K562 (cell line): ENCODE results near the gene AQP2. TPM values are rescaled to one million over a fixed set of nuclear protein-coding genes. Genes with fewer than 3 reads are reported as not detected.

ENCODE experiments used
- ATAC-seq: fragments of 200-7000 bp; cut with Tn5 transposase; 3 replicates; pipeline ENCODE4 v1.9.1; 2020; ENCODE audit warnings: moderate library complexity
- BruUV-seq: library from RNA; stranded (reverse); fragments of 400-500 nt; replicated peaks from 2 replicates; lab custom pipeline; 2021; lab: Mats Ljungman, UMichigan
- CTCF ChIA-PET: fragments of 300-600 bp; formaldehyde crosslinking; extraction: SDS; loops from one replicate; lab custom pipeline; 2021; ENCODE audit warnings: low intra/inter-chr PET ratio; lab: Yijun Ruan, JAX
- POLR2A ChIA-PET: fragments of 300-600, 350-650 bp; sonication (Branson Sonifier 250); formaldehyde crosslinking; extraction: SDS; loops from one replicate; lab custom pipeline; 2021; ENCODE audit warnings: antibody characterized with exemption, inconsistent platforms; lab: Yijun Ruan, JAX
- DNase-seq, 4 experiments: peaks; one replicate each; pipeline versions ENCODE4 v3.0.0 to v3.0.0-alpha.2; 2011 to 2018; ENCODE audit warnings: low spot score in 3 of 4, mixed read lengths in 3 of 4; ENCODE audit errors: extremely low read depth in 1 of 4
- FAIRE-seq: peaks from 2 replicates; lab custom pipeline; 2011; peaks lifted over from hg19 to GRCh38; lab: Jason Lieb, UNC
- H2AFZ ChIP-seq: 2 replicates; pipeline ENCODE4 v1.6.0; 2011; ENCODE audit warnings: low read depth, low read length, control low read depth, inconsistent platforms
- H3K27ac ChIP-seq: fragments of 200-600 bp; 3 replicates; pipeline ENCODE4 v1.8.0; 2011; ENCODE audit warnings: low read depth, mild to moderate bottlenecking, control low read depth, inconsistent platforms, low read length, moderate library complexity, mixed read lengths; ENCODE audit errors: extremely low read depth
- H3K27me3 ChIP-seq, 2 experiments: fragments of 300-600 bp in 1 of 2; 2 replicates in 1 of 2; 3 replicates in 1 of 2; pipeline versions ENCODE4 v1.6.0 to v1.8.0; 2011; ENCODE audit warnings: inconsistent platforms in 2 of 2, low read length in 2 of 2, mild to moderate bottlenecking in 1 of 2, mixed read lengths in 1 of 2, moderate library complexity in 1 of 2; ENCODE audit not compliant: control insufficient read depth in 2 of 2, insufficient read depth in 2 of 2
- H3K36me3 ChIP-seq: fragments of 300-600 bp; 3 replicates; pipeline ENCODE4 v1.8.0; 2011; ENCODE audit warnings: mild to moderate bottlenecking, low read length, inconsistent platforms; ENCODE audit not compliant: control insufficient read depth, insufficient read depth
- H3K4me1 ChIP-seq, 2 experiments: fragments of 200-600 bp in 1 of 2; replicated peaks in 1 of 2; 2 replicates in 1 of 2; 3 replicates in 1 of 2; pipeline versions ENCODE4 v1.5.1 to v1.8.0; 2011; ENCODE audit warnings: inconsistent platforms in 2 of 2, low read length in 2 of 2, mild to moderate bottlenecking in 1 of 2, mixed read lengths in 1 of 2, moderate library complexity in 1 of 2; ENCODE audit not compliant: control insufficient read depth in 2 of 2, insufficient read depth in 2 of 2
- H3K4me2 ChIP-seq: 2 replicates; pipeline ENCODE4 v1.6.1; 2011; ENCODE audit warnings: low read length, control low read depth, inconsistent platforms, mixed read lengths; ENCODE audit not compliant: insufficient read depth
- H3K4me3 ChIP-seq: fragments of 200-600 bp; sonication (generic), shearing (Covaris generic); 2 replicates; pipeline ENCODE4 v1.5.1; 2016; ENCODE audit warnings: control low read depth, inconsistent platforms
- H3K79me2 ChIP-seq: fragments of 200-600 bp; 3 replicates; pipeline ENCODE4 v1.8.0; 2011; ENCODE audit warnings: low read length, inconsistent platforms; ENCODE audit not compliant: control insufficient read depth, insufficient read depth
- H3K9ac ChIP-seq, 2 experiments: 2 replicates each; pipeline versions ENCODE4 v1.6.0 to v1.6.1; 2011; ENCODE audit warnings: low read depth in 2 of 2, low read length in 2 of 2, control low read depth in 1 of 2, inconsistent platforms in 1 of 2, mild to moderate bottlenecking in 1 of 2, mixed read lengths in 1 of 2; ENCODE audit not compliant: insufficient read depth in 1 of 2
- H3K9me1 ChIP-seq: one replicate; pipeline ENCODE4 v1.6.0; 2011; ENCODE audit warnings: inconsistent platforms, mild to moderate bottlenecking, low read length, moderate library complexity; ENCODE audit not compliant: control insufficient read depth, insufficient read depth
- H3K9me3 ChIP-seq: replicated peaks from 2 replicates; pipeline ENCODE4 v1.5.1; 2011; ENCODE audit warnings: low read depth, low read length, inconsistent platforms; ENCODE audit not compliant: control insufficient read depth, insufficient read depth
- H4K20me1 ChIP-seq: replicated peaks from 2 replicates; pipeline ENCODE4 v1.6.1; 2011; ENCODE audit warnings: low read length, inconsistent platforms, mixed read lengths; ENCODE audit not compliant: control insufficient read depth, insufficient read depth
- CC2D1A ChIP-seq: fragments of 450-650 bp; IDR thresholded peaks from 2 replicates; pipeline ENCODE4 v1.6.1; 2017; ENCODE audit warnings: mild to moderate bottlenecking
- DACH1 ChIP-seq: fragments of 450-650 bp; IDR thresholded peaks from 2 replicates; pipeline ENCODE4 v1.6.1; 2018; ENCODE audit not compliant: partially characterized antibody
- WGBS: fragments of 100-300 bp; shearing (Covaris generic); methylation state at CpG from one replicate; pipeline ENCODE4 v1.1.6; 2016; ENCODE audit warnings: low coverage, mixed read lengths; ENCODE audit not compliant: insufficient coverage; ENCODE audit errors: missing lambda C conversion rate; 5-methylcytosine and 5-hydroxymethylcytosine counted together
- in situ Hi-C: fragments of 300-500 bp; cut with MboI; formaldehyde crosslinking; loops from 4 replicates; pipeline ENCODE4 v1.15.0; 2018; ENCODE audit warnings: inconsistent platforms, mixed read lengths
- intact Hi-C: fragments of 100-400 bp; cut with micrococcal nuclease; formaldehyde crosslinking; loops from 2 replicates; pipeline ENCODE4 v1.14.2; 2022
- polyA plus RNA-seq, 8 experiments: library from polyadenylated mRNA; depleted of rRNA in 4 of 8; stranded (reverse) in 5 of 8; unstranded in 3 of 8; fragments of >200 nt; fragmentation: Nextera tagmentation in 2 of 8; fragmentation: Illumina TruSeq in 1 of 8; extraction: Ambion mirVana in 2 of 8; extraction: Trizol in 1 of 8; gene quantifications; 2 replicates each; pipeline versions ENCODE4 v1.2.1 to v1.2.3, GENCODE V29; 2011 to 2014; ENCODE audit warnings: inconsistent platforms in 1 of 8, missing spikeins in 1 of 8
- total RNA-seq, 7 experiments: library from RNA; depleted of rRNA in 6 of 7; stranded (reverse); fragments of >200 nt in 6 of 7; fragmentation: Illumina TruSeq in 2 of 7; extraction: Trizol in 2 of 7; gene quantifications; 2 replicates each; pipeline versions ENCODE4 v1.2.1 to v1.2.3, GENCODE V29; 2011 to 2021; ENCODE audit warnings: low replicate concordance in 1 of 7

The AQP2 gene
- total and polyA plus RNA-seq, 9 of the 15 experiments (the other 6 are each of a cell fraction or from before 2014, with no cell fraction given), result not detected

DNA sequence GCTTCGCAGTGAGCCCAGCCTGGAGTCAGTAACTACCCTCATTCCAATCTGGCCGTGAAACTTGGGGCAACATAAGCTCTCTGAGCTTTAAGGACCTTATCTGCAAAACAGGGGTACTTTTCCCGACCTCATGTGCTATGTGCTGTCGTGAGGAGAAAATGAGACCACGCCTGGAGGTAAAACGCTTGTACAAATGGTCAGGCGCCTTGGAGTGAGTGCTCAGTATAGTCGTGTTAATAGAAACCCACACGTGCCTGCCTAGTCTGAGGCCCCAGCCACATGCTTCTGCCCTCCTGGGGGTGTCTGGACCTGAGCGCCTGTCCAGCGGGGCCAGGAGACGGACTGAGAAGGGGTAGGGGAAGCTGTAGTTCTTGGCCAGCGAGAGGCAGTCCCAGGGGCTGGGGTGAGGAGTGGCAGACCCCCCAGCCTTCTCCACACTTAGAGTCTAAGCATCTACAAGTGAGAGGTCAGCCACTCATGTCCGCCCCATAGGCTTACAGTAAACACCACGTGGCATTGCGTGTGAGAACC lies 16.0 kb downstream of the AQP2 start:
- Histone ChIP-seq H3K4me1 (peaks cover 12 to 26% of the 10 kb centered on the region in 2 experiments; a peak in 4 of 5 replicates), H3K9me1 (no peaks in the 10 kb centered on the region)
- TF ChIP-seq CC2D1A (no peak), DACH1 (no peak)
- TF ChIP-seq, all 486 proteins: peak for 0
- peak in 1 of 4 experiments; percentile 34 for DNase-seq
- intact Hi-C loops (loop anchor here (1.0 to 2.0 kb wide), 5 partner anchors 90 to 212 kb away; no protein-coding TSS in a partner anchor), in situ Hi-C loops (loop anchor here (5.0 kb wide), 1 partner anchor 201 kb away; the partner anchor contains the start of gene CERS5)
- Histone ChIP-seq H3K4me2 (peak overlapping the region; percentile 94), H3K9ac (peak overlapping the region; percentile 62 to 87; a peak in 2 of 4 replicates), H2AFZ (peak overlapping the region; percentile 100), H3K36me3 (no peaks in the 10 kb centered on the region), H3K27ac (no peak overlapping the region), H3K4me3 (no peak overlapping the region), H3K79me2 (no peaks in the 10 kb centered on the region), H3K9me3 (no peaks in the 10 kb centered on the region), H4K20me1 (peaks cover 13% of the 10 kb centered on the region; the same call in 1 of the 2 replicates), H3K27me3 (peaks cover 24 to 63% of the 10 kb centered on the region in 2 experiments; a peak in 4 of 5 replicates)
- ChIA-PET CTCF (interaction anchor here (0.7 to 5.4 kb wide), 11 partner anchors 89 to 1005 kb away, joined by 3 to 43 read pairs (median 4); no protein-coding TSS in a partner anchor), POLR2A (interaction anchor here (0.6 to 2.1 kb wide), 3 partner anchors 17 to 337 kb away, joined by 3 to 11 read pairs (median 3); no protein-coding TSS in a partner anchor)
- no peak; the same call in 2 of the 3 replicates for ATAC-seq
- no peak for FAIRE-seq
- 7% methylated on average over 14 of the region's 16 CpGs for WGBS
- BruUV-seq, result no TSS peak
